ENCODE measurements around the gene WDR90.

DNA sequence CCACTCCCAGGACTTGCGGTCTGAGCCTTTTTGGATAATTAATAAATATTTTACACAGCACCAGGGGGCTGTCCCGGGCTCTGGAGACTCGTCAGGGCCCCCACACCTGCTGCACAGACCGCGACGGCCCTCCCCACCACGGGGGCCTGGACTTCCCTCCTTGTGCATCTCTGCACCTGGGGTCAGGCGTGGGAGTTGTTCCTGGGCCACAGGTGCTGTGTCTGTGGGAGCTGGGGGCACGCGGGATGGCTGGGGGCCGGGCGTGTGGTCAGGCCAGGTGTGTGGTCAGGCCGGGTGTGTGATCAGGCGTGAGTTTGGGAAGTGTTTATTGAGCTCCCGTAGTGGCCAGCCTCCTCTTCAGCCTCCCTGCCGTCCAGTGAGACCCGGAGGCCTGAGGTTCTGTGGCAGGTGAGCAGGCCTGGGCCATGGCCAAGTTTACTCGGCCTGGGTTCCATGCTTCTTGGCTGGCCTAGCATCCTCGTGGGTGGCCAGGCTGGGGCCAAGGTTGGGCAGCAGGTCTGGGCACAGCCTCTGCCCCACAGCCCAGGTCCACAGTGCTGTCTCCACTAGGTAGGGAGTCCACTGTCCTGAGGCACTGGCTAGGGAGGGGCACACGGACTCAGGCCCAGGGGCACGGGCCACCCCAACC, 29.2 kb downstream of the WDR90 start:
- TF ChIP-seq, protein P1, sequence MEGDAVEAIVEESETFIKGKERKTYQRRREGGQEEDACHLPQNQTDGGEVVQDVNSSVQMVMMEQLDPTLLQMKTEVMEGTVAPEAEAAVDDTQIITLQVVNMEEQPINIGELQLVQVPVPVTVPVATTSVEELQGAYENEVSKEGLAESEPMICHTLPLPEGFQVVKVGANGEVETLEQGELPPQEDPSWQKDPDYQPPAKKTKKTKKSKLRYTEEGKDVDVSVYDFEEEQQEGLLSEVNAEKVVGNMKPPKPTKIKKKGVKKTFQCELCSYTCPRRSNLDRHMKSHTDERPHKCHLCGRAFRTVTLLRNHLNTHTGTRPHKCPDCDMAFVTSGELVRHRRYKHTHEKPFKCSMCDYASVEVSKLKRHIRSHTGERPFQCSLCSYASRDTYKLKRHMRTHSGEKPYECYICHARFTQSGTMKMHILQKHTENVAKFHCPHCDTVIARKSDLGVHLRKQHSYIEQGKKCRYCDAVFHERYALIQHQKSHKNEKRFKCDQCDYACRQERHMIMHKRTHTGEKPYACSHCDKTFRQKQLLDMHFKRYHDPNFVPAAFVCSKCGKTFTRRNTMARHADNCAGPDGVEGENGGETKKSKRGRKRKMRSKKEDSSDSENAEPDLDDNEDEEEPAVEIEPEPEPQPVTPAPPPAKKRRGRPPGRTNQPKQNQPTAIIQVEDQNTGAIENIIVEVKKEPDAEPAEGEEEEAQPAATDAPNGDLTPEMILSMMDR (IDR thresholded peaks at IDR 0.05 in 4 of 5, conservative IDR thresholded peaks at IDR 0.05 in 1 of 5): no peak
- TF ChIP-seq POLR2A (IDR thresholded peaks at IDR 0.05): no peak
